GM23248 (cell line): ENCODE data around the gene SMIM36. TPM values are rescaled to one million over a fixed set of nuclear protein-coding genes. Genes with fewer than 3 reads are reported as not detected.
"Not testable (repeated sequence)": the region's sequence is repeated elsewhere in the genome, so short reads cannot be mapped to it uniquely, and the experiment has no call there.

Experiments used
- DNase-seq: peaks from one replicate; pipeline ENCODE4 v3.0.0-alpha.2; 2015
- H2AFZ ChIP-seq: fragments of 200-600 bp; sonication (generic); 2 replicates; pipeline ENCODE4 v1.6.1; 2016; ENCODE audit warnings: antibody characterized with exemption
- H3F3A ChIP-seq: fragments of 200-600 bp; sonication (generic); 2 replicates; pipeline ENCODE4 v1.6.1; 2016; ENCODE audit warnings: mild to moderate bottlenecking, antibody characterized with exemption, mixed run types; ENCODE audit not compliant: insufficient read depth
- H3K27ac ChIP-seq: fragments of 200-600 bp; sonication (generic); 2 replicates; pipeline ENCODE4 v1.5.1; 2016; ENCODE audit warnings: mild to moderate bottlenecking
- H3K27me3 ChIP-seq: fragments of 200-600 bp; sonication (generic); replicated peaks from 2 replicates; pipeline ENCODE4 v1.6.1; 2016; ENCODE audit warnings: mild to moderate bottlenecking; ENCODE audit not compliant: insufficient read depth
- H3K36me3 ChIP-seq: fragments of 200-600 bp; sonication (generic); 2 replicates; pipeline ENCODE4 v1.6.1; 2016; ENCODE audit warnings: low read depth, mild to moderate bottlenecking
- H3K4me1 ChIP-seq: fragments of 200-600 bp; sonication (generic); 2 replicates; pipeline ENCODE4 v1.6.1; 2016; ENCODE audit warnings: mild to moderate bottlenecking; ENCODE audit not compliant: insufficient read depth
- H3K4me2 ChIP-seq: fragments of 200-600 bp; sonication (generic); one replicate; pipeline ENCODE4 v1.6.1; 2016; ENCODE audit warnings: mild to moderate bottlenecking; ENCODE audit not compliant: unreplicated experiment
- H3K4me3 ChIP-seq: fragments of 200-600 bp; sonication (generic); 2 replicates; pipeline ENCODE4 v1.5.1; 2016; ENCODE audit warnings: mild to moderate bottlenecking
- H3K79me2 ChIP-seq: fragments of 200-600 bp; sonication (generic); 2 replicates; pipeline ENCODE4 v1.6.1; 2016; ENCODE audit warnings: mild to moderate bottlenecking; ENCODE audit not compliant: insufficient read depth
- H3K9ac ChIP-seq: fragments of 200-600 bp; sonication (generic); 2 replicates; pipeline ENCODE4 v1.6.1; 2016; ENCODE audit warnings: mild to moderate bottlenecking
- H3K9me2 ChIP-seq: fragments of 200-600 bp; sonication (generic); 2 replicates; pipeline ENCODE4 v1.6.1; 2016; ENCODE audit warnings: mixed run types, mild to moderate bottlenecking, moderate library complexity; ENCODE audit not compliant: insufficient read depth
- H3K9me3 ChIP-seq: fragments of 200-600 bp; sonication (generic); one replicate; pipeline ENCODE4 v1.6.1; 2017; ENCODE audit warnings: low read depth
- H4K20me1 ChIP-seq: fragments of 200-600 bp; sonication (generic); 2 replicates; pipeline ENCODE4 v1.6.0; 2016; ENCODE audit not compliant: insufficient read depth
- EZH2 ChIP-seq: fragments of 200-600 bp; sonication (generic); IDR thresholded peaks from 2 replicates; pipeline ENCODE4 v1.6.1; 2018; ENCODE audit warnings: antibody characterized with exemption, mild to moderate bottlenecking; ENCODE audit not compliant: insufficient read depth, poor library complexity, severe bottlenecking
- EZH2phosphoT487 ChIP-seq: fragments of 200-600 bp; sonication (generic); IDR thresholded peaks from 2 replicates; pipeline ENCODE4 v1.6.1; 2018; ENCODE audit warnings: antibody characterized with exemption, moderate library complexity, mild to moderate bottlenecking, low read depth; ENCODE audit not compliant: insufficient read depth
- WGBS, 2 experiments: methylation state at CpG; one replicate each; pipeline ENCODE4 v1.1.6; 2015 to 2017; ENCODE audit warnings: low lambda C conversion rate in 2 of 2, low coverage in 1 of 2; ENCODE audit errors: missing lambda C conversion rate in 2 of 2; 5-methylcytosine and 5-hydroxymethylcytosine counted together
- in situ Hi-C: fragments of 300-500 bp; cut with MboI; formaldehyde crosslinking; loops from 2 replicates; pipeline ENCODE4 v1.15.0; 2020
- polyA plus RNA-seq: library from polyadenylated mRNA; unstranded; fragments of >200 nt; fragmentation: Nextera tagmentation; extraction: Ambion mirVana; gene quantifications from 2 replicates; pipeline ENCODE4 v1.2.1, GENCODE V29; 2016
- total RNA-seq: library from RNA; depleted of rRNA; stranded (reverse); fragments of >200 nt; shearing (Covaris generic); gene quantifications from 2 replicates; pipeline ENCODE4 v1.2.3, GENCODE V29; 2014

SMIM36 gene
- total and polyA plus RNA-seq, 2 experiments from 2014 or later = not detected

GRCh38 chr17:55530064-55530463 is 18.8 kb upstream of the SMIM36 start:
- Histone ChIP-seq H3K9ac (no peak overlapping the region), H3K4me3 (no peak overlapping the region), H4K20me1 (no peaks in the 10 kb centered on the region), H3K9me2 (no peaks in the 10 kb centered on the region), H3K4me1 (peaks cover 10% of the 10 kb centered on the region; the same call in 1 of the 2 replicates), H3K4me2 (no peak overlapping the region), H3F3A (peaks cover 7% of the 10 kb centered on the region; the same call in 1 of the 2 replicates), H3K27ac (no peak overlapping the region), H3K36me3 (no peaks in the 10 kb centered on the region), H3K9me3 (no peaks in the 10 kb centered on the region), H3K27me3 (no peaks in the 10 kb centered on the region), H3K79me2 (no peaks in the 10 kb centered on the region), H2AFZ (no peak overlapping the region)
- DNase-seq = no peak
- WGBS, 2 experiments = 85 to 86% methylated on average over 3 of the region's 3 CpGs
- in situ Hi-C loops = no loop called here
- no peak for TF ChIP-seq EZH2
- no peak for TF ChIP-seq EZH2phosphoT487

GRCh38 chr17:55527540-55528118 is 16.4 kb upstream of the SMIM36 start:
- Histone ChIP-seq H3K9me3 (no peaks in the 10 kb centered on the region), H3K79me2 (no peaks in the 10 kb centered on the region), H3K27ac (no peak overlapping the region), H4K20me1 (no peaks in the 10 kb centered on the region), H2AFZ (no peak overlapping the region), H3K36me3 (no peaks in the 10 kb centered on the region), H3K9ac (no peak overlapping the region), H3F3A (no peaks in the 10 kb centered on the region), H3K9me2 (no peaks in the 10 kb centered on the region), H3K4me1 (no peaks in the 10 kb centered on the region), H3K4me3 (no peak overlapping the region), H3K27me3 (no peaks in the 10 kb centered on the region), H3K4me2 (no peak overlapping the region)
- 52 to 59% methylated on average over 5 of the region's 5 CpGs for WGBS, 2 experiments
- in situ Hi-C loops = loop anchor here (5.0 to 10.0 kb wide), 3 partner anchors 75 to 237 kb away; no protein-coding TSS in a partner anchor
- peak; percentile 74 for DNase-seq
- no peak for TF ChIP-seq EZH2

- Histone ChIP-seq H3K9ac (no peak overlapping the region), H3K36me3 (no peaks in the 10 kb centered on the region), H3K79me2 (no peaks in the 10 kb centered on the region), H3K9me3 (no peaks in the 10 kb centered on the region), H3K4me3 (no peak overlapping the region), H3K27me3 (peaks cover 15% of the 10 kb centered on the region), H3K9me2 (no peaks in the 10 kb centered on the region), H4K20me1 (no peaks in the 10 kb centered on the region), H3K27ac (no peak overlapping the region), H3K4me1 (no peaks in the 10 kb centered on the region), H2AFZ (no peak overlapping the region), H3K4me2 (no peak overlapping the region), H3F3A (no peaks in the 10 kb centered on the region)
- WGBS, 2 experiments = 73 to 82% methylated on average over 4 of the region's 4 CpGs
- DNase-seq = no peak
- TF ChIP-seq EZH2 (no peak), EZH2phosphoT487 (no peak)
- in situ Hi-C loops = loop anchor here (5.0 to 25.0 kb wide), 4 partner anchors 78 to 537 kb away; no protein-coding TSS in a partner anchor
Measured at GRCh38 chr17:55524440-55525220, 13.4 kb upstream of the SMIM36 start.

GRCh38 chr17:55523032-55523431 is 11.8 kb upstream of the SMIM36 start:
- not testable (repeated sequence) for H3K4me3 ChIP-seq, H3K79me2 ChIP-seq, H3K4me1 ChIP-seq, H3K9ac ChIP-seq, H3K27ac ChIP-seq, DNase-seq, H3F3A ChIP-seq, H3K9me2 ChIP-seq, H3K9me3 ChIP-seq, H3K36me3 ChIP-seq, H2AFZ ChIP-seq, H3K4me2 ChIP-seq, H4K20me1 ChIP-seq
- WGBS, 2 experiments = 91 to 92% methylated on average over 4 of the region's 4 CpGs
- in situ Hi-C loops = loop anchor here (10.0 to 25.0 kb wide), 3 partner anchors 192 to 536 kb away; no protein-coding TSS in a partner anchor
- peaks cover 21% of the 10 kb centered on the region for H3K27me3 ChIP-seq
